Endothelial cell of umbilical vein (primary cell): ENCODE results near the gene MANF. TPM values are rescaled to one million over a fixed set of nuclear protein-coding genes. Genes with fewer than 3 reads are reported as not detected.
"Not testable (repeated sequence)": the region's sequence is repeated elsewhere in the genome, so short reads cannot be mapped to it uniquely, and the experiment has no call there.

ENCODE experiments used
- BruUV-seq: library from RNA; stranded (reverse); fragments of 400-500 nt; replicated peaks from 2 replicates; lab custom pipeline; 2021; lab: Mats Ljungman, UMichigan
- CTCF ChIA-PET: fragments of 300-600, 350-600 bp; sonication (Branson Sonifier 250); formaldehyde crosslinking; loops from one replicate; lab custom pipeline; 2021; ENCODE audit warnings: antibody characterized with exemption, inconsistent platforms; lab: Charles Lee
- POLR2A ChIA-PET: fragments of 300-600, 350-600 bp; sonication (Branson Sonifier 250); formaldehyde crosslinking; loops from one replicate; lab custom pipeline; 2021; ENCODE audit warnings: antibody characterized with exemption, inconsistent platforms; lab: Charles Lee
- DNase-seq: peaks from one replicate; pipeline ENCODE4 v3.0.0-alpha.2; 2011; ENCODE audit warnings: low read depth, low spot score
- FAIRE-seq: peaks from 2 replicates; lab custom pipeline; 2011; peaks lifted over from hg19 to GRCh38; lab: Jason Lieb, UNC
- H2AFZ ChIP-seq: 2 replicates; pipeline ENCODE4 v1.6.0; 2012; ENCODE audit warnings: low read depth, low read length, control low read depth, inconsistent platforms
- H3K27ac ChIP-seq: 2 replicates; pipeline ENCODE4 v1.5.1; 2011; ENCODE audit warnings: low read depth, mild to moderate bottlenecking, control low read depth, low read length, moderate library complexity; ENCODE audit not compliant: insufficient read depth
- H3K27me3 ChIP-seq, 2 experiments: 2 replicates each; pipeline versions ENCODE4 v1.6.0 to v1.6.1; 2011; ENCODE audit warnings: low read length in 2 of 2, mixed read lengths in 1 of 2; ENCODE audit not compliant: control insufficient read depth in 2 of 2, insufficient read depth in 2 of 2
- H3K36me3 ChIP-seq, 2 experiments: 2 replicates in 1 of 2; 3 replicates in 1 of 2; pipeline ENCODE4 v1.5.1; 2011; ENCODE audit warnings: low read length in 2 of 2, mild to moderate bottlenecking in 1 of 2, moderate library complexity in 1 of 2; ENCODE audit not compliant: control insufficient read depth in 2 of 2, insufficient read depth in 2 of 2; ENCODE audit errors: extremely low read depth in 1 of 2
- H3K4me1 ChIP-seq: 3 replicates; pipeline ENCODE4 v1.5.1; 2011; ENCODE audit warnings: mild to moderate bottlenecking, low read length; ENCODE audit not compliant: control insufficient read depth, insufficient read depth; ENCODE audit errors: extremely low read depth
- H3K4me2 ChIP-seq: 2 replicates; pipeline ENCODE4 v1.6.1; 2011; ENCODE audit warnings: low read length, control low read depth, mixed read lengths; ENCODE audit not compliant: insufficient read depth
- H3K4me3 ChIP-seq, 3 experiments: fragments of 200-600 bp in 1 of 3; sonication (generic), shearing (Covaris generic) in 1 of 3; replicated peaks in 1 of 3; 2 replicates each; pipeline ENCODE4 v1.5.1; 2011 to 2016; ENCODE audit warnings: control low read depth in 3 of 3, low read length in 3 of 3, mild to moderate bottlenecking in 2 of 3, inconsistent platforms in 1 of 3, low read depth in 1 of 3, moderate library complexity in 1 of 3; ENCODE audit not compliant: insufficient read depth in 1 of 3
- H3K79me2 ChIP-seq: 2 replicates; pipeline ENCODE4 v1.6.0; 2012; ENCODE audit warnings: low read length, inconsistent platforms; ENCODE audit not compliant: control insufficient read depth, insufficient read depth
- H3K9ac ChIP-seq: replicated peaks from 2 replicates; pipeline ENCODE3; 2011; ENCODE audit warnings: low read length, control low read depth; ENCODE audit not compliant: insufficient read depth; ENCODE audit errors: extremely low read depth
- H3K9me1 ChIP-seq: replicated peaks from 3 replicates; pipeline ENCODE4 v1.6.0; 2011; ENCODE audit warnings: mild to moderate bottlenecking, low read length; ENCODE audit not compliant: control insufficient read depth, insufficient read depth; ENCODE audit errors: extremely low read depth
- H3K9me3 ChIP-seq: replicated peaks from 2 replicates; pipeline ENCODE4 v1.5.1; 2012; ENCODE audit warnings: low read length, inconsistent platforms; ENCODE audit not compliant: control insufficient read depth, insufficient read depth
- H4K20me1 ChIP-seq: replicated peaks from 2 replicates; pipeline ENCODE3; 2011; ENCODE audit warnings: mild to moderate bottlenecking, low read length; ENCODE audit not compliant: control insufficient read depth, insufficient read depth; ENCODE audit errors: extremely low read depth
- CTCF ChIP-seq, 2 donors: IDR thresholded peaks; 1 replicate in 1 of 2; 2 replicates in 1 of 2; pipeline ENCODE4 v1.5.1; 2011; ENCODE audit warnings: low read length in 2 of 2, mild to moderate bottlenecking in 2 of 2, moderate library complexity in 2 of 2, control low read depth in 1 of 2, inconsistent platforms in 1 of 2, low read depth in 1 of 2; ENCODE audit not compliant: insufficient read depth in 1 of 2; ENCODE audit errors: extremely low read depth in 1 of 2
- EZH2 ChIP-seq: IDR thresholded peaks from 2 replicates; pipeline ENCODE4 v1.6.1; 2012; ENCODE audit warnings: borderline replicate concordance, low read depth, mild to moderate bottlenecking, moderate library complexity, low read length, inconsistent platforms; ENCODE audit not compliant: severe bottlenecking
- FOS ChIP-seq: IDR thresholded peaks from 2 replicates; pipeline ENCODE4 v1.6.1; 2011; ENCODE audit warnings: mild to moderate bottlenecking, low read length, moderate library complexity, borderline replicate concordance; ENCODE audit not compliant: insufficient read depth
- GATA2 ChIP-seq: IDR thresholded peaks from 2 replicates; pipeline ENCODE4 v1.7.0; 2011; ENCODE audit warnings: low read depth, mild to moderate bottlenecking, moderate library complexity, mixed read lengths, low read length; ENCODE audit not compliant: insufficient read length, insufficient read depth
- JUN ChIP-seq: IDR thresholded peaks from 2 replicates; pipeline ENCODE4 v1.6.1; 2011; ENCODE audit warnings: borderline replicate concordance, low read depth; ENCODE audit not compliant: insufficient read length, insufficient read depth
- MAX ChIP-seq: IDR thresholded peaks from 2 replicates; pipeline ENCODE4 v1.6.1; 2011; ENCODE audit not compliant: insufficient read depth, insufficient read length
- MYC ChIP-seq: IDR thresholded peaks from one replicate; pipeline ENCODE4 v1.6.1; 2011; ENCODE audit warnings: mild to moderate bottlenecking, low read depth, low read length
- POLR2A ChIP-seq: IDR thresholded peaks from 2 replicates; pipeline ENCODE4 v1.6.1; 2012; ENCODE audit warnings: low read depth, mild to moderate bottlenecking, control low read depth, low read length
- POLR2AphosphoS5 ChIP-seq: IDR thresholded peaks from 2 replicates; pipeline ENCODE4 v1.6.1; 2012; ENCODE audit warnings: low read depth, mild to moderate bottlenecking, control low read depth, low read length, moderate library complexity; ENCODE audit not compliant: insufficient read depth
- dilution Hi-C: fragments of 300-500 bp; cut with MboI; formaldehyde crosslinking; loops from one replicate; pipeline ENCODE4 v1.15.0; 2019; ENCODE audit warnings: low sequenced_read_pairs; ENCODE audit not compliant: extremely low pct_ligation_motif_present
- intact Hi-C: fragments of 100-400 bp; cut with micrococcal nuclease; formaldehyde crosslinking; loops from one replicate; pipeline ENCODE4 v1.10.0; 2022
- polyA plus RNA-seq, 4 experiments: library from polyadenylated mRNA; depleted of rRNA in 3 of 4; stranded (reverse) in 3 of 4; unstranded in 1 of 4; fragments of >200 nt; gene quantifications; 2 replicates each; pipeline versions ENCODE4 v1.2.1 to v1.2.3, GENCODE V29; 2011 to 2012; ENCODE audit warnings: missing spikeins in 1 of 4
- total RNA-seq: library from RNA; stranded (reverse); gene quantifications from 2 replicates; pipeline ENCODE4 v1.2.3, GENCODE V29; 2021

Gene MANF
- total and polyA plus RNA-seq, 2 donors (not counting 3 experiments of a cell fraction or from before 2014, with no cell fraction given) = 100 to 248 TPM

GRCh38 chr3:51362476-51362875 lies 22.6 kb upstream of the MANF start:
- dilution Hi-C loops = no loop called here
- Histone ChIP-seq H2AFZ (no peak overlapping the region), H3K9ac (no peak overlapping the region), H3K4me2 (no peak overlapping the region), H3K4me3 (no peak overlapping the region), H3K27me3 (no peaks in the 10 kb centered on the region), H3K4me1 (no peaks in the 10 kb centered on the region), H3K27ac (no peak overlapping the region), H3K9me1 (no peaks in the 10 kb centered on the region), H3K9me3 (no peaks in the 10 kb centered on the region), H3K79me2 (no peaks in the 10 kb centered on the region), H3K36me3 (no peaks in the 10 kb centered on the region), H4K20me1 (no peaks in the 10 kb centered on the region)
- intact Hi-C loops = no loop called here
- no TSS peak for BruUV-seq
- no peak for FAIRE-seq
- DNase-seq = no peak
- POLR2A ChIA-PET = no interaction called here
- TF ChIP-seq JUN = no peak
- no peak for TF ChIP-seq EZH2
- no peak for TF ChIP-seq POLR2AphosphoS5
- no peak for TF ChIP-seq MYC
- TF ChIP-seq MAX = no peak
- TF ChIP-seq CTCF (IDR thresholded peaks at IDR 0.05; ENCODE audit: extremely low read depth in 1 of 2, insufficient read depth in 1 of 2, low read depth in 1 of 2, low read length in 2 of 2) = no peak
- no peak for TF ChIP-seq FOS
- no peak for TF ChIP-seq GATA2
- TF ChIP-seq POLR2A = no peak
- CTCF ChIA-PET = interaction anchor here (0.8 to 2.3 kb wide), 3 partner anchors 8 to 262 kb away, joined by 3 to 11 read pairs (median 3); no protein-coding TSS in a partner anchor

GRCh38 chr3:51368276-51368675 lies 16.8 kb upstream of the MANF start:
- CTCF ChIA-PET = interaction anchor here (1.6 to 5.4 kb wide), 2 partner anchors 9 to 397 kb away, joined by 4 to 90 read pairs; no protein-coding TSS in a partner anchor
- BruUV-seq, dilution Hi-C loops, H3K4me1 ChIP-seq, H3K27ac ChIP-seq, H3K9ac ChIP-seq, H3K4me3 ChIP-seq, H3K9me1 ChIP-seq, H3K36me3 ChIP-seq, H2AFZ ChIP-seq, POLR2A ChIA-PET, DNase-seq, H4K20me1 ChIP-seq, H3K79me2 ChIP-seq, H3K4me2 ChIP-seq, H3K27me3 ChIP-seq, H3K9me3 ChIP-seq, FAIRE-seq, intact Hi-C loops: not testable (repeated sequence)
